Lower leg skin (tissue), 3 donors: ENCODE measurements around the gene NDFIP1.

Source experiments
- CTCF ChIP-seq, 3 donors: fragments of 450-650 bp; IDR thresholded peaks; one replicate each; pipeline ENCODE4 v1.5.1; 2016; ENCODE audit warnings: antibody characterized with exemption in 3 of 3, mild to moderate bottlenecking in 3 of 3, moderate library complexity in 2 of 3
- POLR2A ChIP-seq, 2 donors: fragments of 450-650 bp; IDR thresholded peaks; one replicate each; pipeline ENCODE4 v1.6.1; 2016 to 2017; ENCODE audit warnings: antibody characterized with exemption in 2 of 2, mild to moderate bottlenecking in 1 of 2, moderate library complexity in 1 of 2

GRCh38 chr5:142110988-142111687, 2.6 kb downstream of the NDFIP1 start:
- TF ChIP-seq CTCF (IDR thresholded peaks at IDR 0.05) (no peak), POLR2A (IDR thresholded peaks at IDR 0.05) (no peak)
